Measurements from ENCODE around the gene CARS1. TPM values are rescaled to one million over a fixed set of nuclear protein-coding genes. Genes with fewer than 3 reads are reported as not detected.

Gene CARS1
- total and polyA plus RNA-seq, 9 of the 15 experiments (the other 6 are each of a cell fraction or from before 2014, with no cell fraction given) = 14.4 to 106 (median 73.6) TPM

DNA sequence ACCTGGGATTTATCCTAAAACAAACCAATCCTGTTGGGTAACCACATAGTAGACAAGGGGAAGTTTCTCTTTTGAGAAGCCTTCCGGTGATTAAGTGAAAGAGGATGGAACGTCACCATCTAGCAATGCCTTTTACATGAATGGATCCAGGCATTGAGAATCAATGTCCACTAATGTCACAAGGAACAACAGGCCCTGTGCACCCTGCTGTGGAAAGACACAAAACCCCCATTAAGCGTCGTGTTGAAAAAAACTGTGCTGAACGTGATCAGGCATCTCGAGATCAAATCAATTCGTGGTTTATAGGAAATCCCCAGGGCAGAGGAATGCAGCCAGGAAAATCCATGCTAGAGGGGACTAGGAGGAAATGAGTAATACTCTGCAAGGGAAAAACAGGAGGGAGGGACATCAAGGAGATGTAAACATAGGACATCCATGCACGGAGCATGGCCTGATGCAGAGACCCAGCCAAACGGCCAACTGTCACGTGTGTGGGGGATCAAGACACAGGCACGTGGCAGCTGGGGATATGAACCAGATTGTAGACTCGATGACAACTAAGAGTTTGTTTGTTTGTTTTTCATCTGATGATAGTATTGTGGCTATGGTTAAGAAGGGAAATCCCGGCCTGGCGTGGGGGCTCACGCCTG, 38.6 kb upstream of the CARS1 start:
- no peak overlapping the region for H3K9ac ChIP-seq (ENCODE audit: insufficient read depth in 1 of 2, low read depth in 2 of 2, low read length in 2 of 2)
- WGBS (ENCODE audit: insufficient coverage, low coverage, missing lambda C conversion rate) = 37% methylated on average over 15 of the region's 15 CpGs
- POLR2A ChIA-PET = no interaction called here
- H2AFZ ChIP-seq (ENCODE audit: low read depth, low read length) = no peak overlapping the region
- TF ChIP-seq MYC (IDR thresholded peaks at IDR 0.05; ENCODE audit: low read depth, low read length) (no peak), MYC (CRISPR knock-in tag; IDR thresholded peaks at IDR 0.05; ENCODE audit: borderline replicate concordance, low read depth) (no peak), FOSL1 (tag; conservative IDR thresholded peaks at IDR 0.05) (no peak)
- TF ChIP-seq, protein P1, sequence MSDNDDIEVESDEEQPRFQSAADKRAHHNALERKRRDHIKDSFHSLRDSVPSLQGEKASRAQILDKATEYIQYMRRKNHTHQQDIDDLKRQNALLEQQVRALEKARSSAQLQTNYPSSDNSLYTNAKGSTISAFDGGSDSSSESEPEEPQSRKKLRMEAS (CRISPR knock-in tag; IDR thresholded peaks at IDR 0.05) = peak; percentile 24; the same call in 1 of the 2 replicates
- CTCF ChIA-PET (ENCODE audit: low intra/inter-chr PET ratio) = interaction anchor here (0.7 kb wide), 1 partner anchor 127 kb away, joined by 6 read pairs; no protein-coding TSS in a partner anchor
- no TSS peak for BruUV-seq (replicated peaks)
- no peaks in the 10 kb centered on the region for H3K9me1 ChIP-seq (ENCODE audit: control insufficient read depth, insufficient read depth, low read length)
- H3K79me2 ChIP-seq (ENCODE audit: control insufficient read depth, insufficient read depth, low read length) = no peaks in the 10 kb centered on the region
- ATAC-seq = no peak
- H3K27me3 ChIP-seq (ENCODE audit: control insufficient read depth in 2 of 2, insufficient read depth in 2 of 2, low read length in 2 of 2) = no peaks in the 10 kb centered on the region
- no peak overlapping the region for H3K4me3 ChIP-seq
- in situ Hi-C loops (cut with MboI) (no loop called here), intact Hi-C loops (cut with micrococcal nuclease) (loop anchor here (10.0 kb wide), 1 partner anchor 201 kb away; no protein-coding TSS in a partner anchor)
- H3K4me1 ChIP-seq (replicated peaks in 1 of 2; ENCODE audit: control insufficient read depth in 2 of 2, insufficient read depth in 2 of 2, low read length in 2 of 2) = peaks cover 0 to 34% of the 10 kb centered on the region in 2 experiments; a peak in 2 of 5 replicates
- H3K9me3 ChIP-seq (replicated peaks; ENCODE audit: control insufficient read depth, insufficient read depth, low read depth, low read length) = no peaks in the 10 kb centered on the region
- no peak for FAIRE-seq
- H4K20me1 ChIP-seq (replicated peaks; ENCODE audit: control insufficient read depth, insufficient read depth, low read length) = peaks cover 10% of the 10 kb centered on the region; the same call in 1 of the 2 replicates
- peak in 1 of 4 experiments; percentile 5 for DNase-seq (ENCODE audit: extremely low read depth in 1 of 4, low spot score in 3 of 4)
- no peaks in the 10 kb centered on the region for H3K36me3 ChIP-seq (ENCODE audit: control insufficient read depth, insufficient read depth, low read length)
- no peak overlapping the region for H3K4me2 ChIP-seq (ENCODE audit: insufficient read depth, low read length)
- H3K27ac ChIP-seq (ENCODE audit: extremely low read depth, low read depth, low read length) = no peak overlapping the region
